GM18507 (cell line): ENCODE results near the gene SOWAHC.
"Not testable (repeated sequence)": the region's sequence is repeated elsewhere in the genome, so short reads cannot be mapped to it uniquely, and the experiment has no call there.

Source experiments
- DNase-seq: peaks from one replicate; pipeline ENCODE4 v3.0.0; 2011; ENCODE audit warnings: low read depth; ENCODE audit not compliant: insufficient read length; ENCODE audit errors: extremely low spot score
- FAIRE-seq: peaks from 2 replicates; lab custom pipeline; 2011; peaks lifted over from hg19 to GRCh38; lab: Jason Lieb, UNC

The SOWAHC gene

DNA sequence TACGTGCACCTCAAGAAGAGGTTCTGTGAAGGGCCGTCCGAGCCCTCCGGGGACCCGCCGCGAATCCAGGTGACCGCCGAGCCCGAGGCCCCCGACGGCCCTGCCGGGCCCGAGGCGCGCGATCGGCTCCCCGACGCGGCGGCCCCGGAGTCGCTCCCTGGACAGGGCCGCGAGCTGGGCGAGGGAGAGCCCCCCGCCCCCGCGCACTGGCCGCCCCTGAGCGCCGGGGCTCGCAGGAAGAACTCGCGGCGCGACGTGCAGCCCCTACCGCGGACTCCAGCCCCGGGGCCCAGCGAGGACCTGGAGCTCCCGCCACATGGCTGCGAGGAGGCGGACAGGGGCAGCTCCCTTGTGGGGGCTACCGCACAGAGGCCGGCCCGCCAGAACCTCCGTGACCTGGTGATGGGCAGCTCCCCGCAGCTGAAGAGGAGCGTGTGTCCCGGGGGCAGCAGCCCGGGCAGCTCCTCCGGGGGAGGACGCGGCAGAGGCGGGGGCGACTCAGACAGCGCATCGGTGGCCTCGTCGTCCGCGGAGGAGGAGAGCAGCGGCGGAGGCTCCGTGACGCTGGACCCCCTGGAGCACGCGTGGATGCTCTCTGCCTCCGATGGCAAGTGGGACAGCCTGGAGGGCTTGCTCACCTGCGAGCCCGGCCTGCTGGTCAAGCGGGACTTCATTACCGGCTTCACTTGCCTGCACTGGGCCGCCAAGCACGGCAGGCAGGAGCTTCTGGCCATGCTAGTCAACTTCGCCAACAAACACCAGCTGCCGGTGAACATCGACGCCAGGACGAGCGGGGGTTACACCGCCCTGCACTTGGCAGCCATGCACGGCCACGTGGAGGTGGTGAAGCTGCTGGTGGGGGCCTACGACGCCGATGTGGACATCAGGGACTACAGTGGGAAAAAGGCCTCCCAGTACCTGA is 812 bp downstream of the SOWAHC start:
- DNase-seq (no peak), FAIRE-seq (no peak)

DNA sequence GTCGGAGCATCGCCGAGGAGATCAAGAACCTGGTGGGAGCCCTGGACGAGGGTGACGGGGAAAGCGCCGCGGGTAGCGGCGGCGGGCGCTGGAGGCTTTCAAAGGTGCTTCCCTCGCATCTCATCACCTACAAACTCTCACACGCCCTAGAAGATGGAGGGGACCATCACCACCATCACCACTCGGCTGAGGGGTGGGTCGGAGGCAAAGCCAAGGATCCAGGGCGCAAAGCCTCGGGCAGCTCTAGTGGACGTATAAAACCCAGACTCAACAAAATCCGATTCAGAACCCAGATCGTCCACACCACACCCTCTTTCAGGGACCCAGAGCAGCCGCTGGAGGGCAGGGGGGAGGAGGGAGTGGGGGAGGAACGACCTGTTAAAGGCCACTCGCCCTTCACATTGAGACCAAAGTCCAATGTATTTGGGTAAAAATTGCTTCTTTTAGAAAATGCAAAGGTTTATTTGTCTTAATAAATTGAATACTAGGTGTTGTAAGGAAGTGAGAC is 1.5 kb downstream of the SOWAHC start:
- DNase-seq (no peak), FAIRE-seq (no peak)

DNA sequence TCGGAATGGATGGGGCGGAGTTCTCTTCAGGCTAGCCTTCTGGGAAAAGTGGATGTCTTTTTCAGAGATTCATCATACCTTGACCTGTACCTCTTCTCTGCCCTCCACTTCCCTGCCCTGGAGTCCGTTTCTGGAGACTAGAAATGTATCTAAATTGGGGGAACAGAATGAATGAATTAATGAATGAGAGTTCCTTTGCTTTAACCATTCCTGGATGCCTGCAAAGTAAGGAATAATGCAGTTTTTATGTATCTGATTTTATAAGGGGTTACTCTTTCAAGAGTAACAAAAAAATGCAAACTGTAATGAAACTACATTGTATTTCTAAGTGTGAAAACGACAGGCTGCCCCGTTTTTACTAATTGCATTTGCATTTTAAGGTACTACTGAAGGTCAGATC is 2.0 kb downstream of the SOWAHC start:
- FAIRE-seq (no peak), DNase-seq (no peak)

DNA sequence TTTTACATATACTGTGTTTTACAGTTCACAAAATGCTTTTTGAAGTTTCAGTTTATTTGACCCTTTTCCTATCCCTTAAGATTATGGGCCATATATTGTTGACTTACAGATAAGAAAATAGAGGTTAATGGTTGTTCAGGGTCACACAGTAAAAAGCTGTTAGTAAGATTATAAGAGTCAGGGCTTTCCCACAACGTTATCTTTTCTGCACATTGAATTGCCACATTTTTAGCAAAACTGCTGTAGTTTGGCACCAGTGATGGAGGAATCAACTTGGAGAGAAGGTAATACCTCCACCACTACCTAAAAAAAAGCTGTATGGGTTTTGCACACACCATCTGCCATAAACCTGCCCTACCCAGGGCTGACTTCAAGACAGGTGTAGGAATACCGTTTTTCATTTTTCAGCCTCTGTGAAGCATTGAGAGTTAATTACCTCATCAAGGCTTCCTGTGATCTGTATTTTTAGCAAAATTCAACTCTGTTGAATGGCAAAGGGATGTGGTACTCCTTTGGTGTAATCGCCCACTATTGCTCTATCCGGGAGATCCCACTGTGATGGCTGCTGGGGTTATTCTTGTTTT is 5.0 kb downstream of the SOWAHC start:
- no peak for DNase-seq
- FAIRE-seq = no peak

DNA sequence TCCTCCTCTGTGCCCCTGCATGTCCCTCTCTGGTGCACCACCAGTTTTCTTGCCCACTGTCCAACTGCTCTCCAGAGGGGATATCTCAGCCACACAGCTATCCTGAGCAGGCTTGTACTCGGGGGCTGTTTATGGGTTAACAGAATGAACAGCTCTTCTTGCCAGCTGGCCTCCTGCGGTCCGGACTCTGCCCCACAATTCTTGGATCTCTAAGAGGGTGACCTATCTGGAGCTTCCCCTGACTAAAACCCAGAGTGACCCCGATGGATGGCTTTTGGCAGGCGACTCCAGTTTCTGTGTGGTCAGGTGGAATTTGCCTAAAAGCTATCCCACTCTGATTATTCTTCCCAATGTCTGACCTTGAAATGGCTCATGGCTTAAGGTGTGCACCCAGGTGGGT is 9.1 kb downstream of the SOWAHC start:
- no peak for DNase-seq
- FAIRE-seq = no peak

DNA sequence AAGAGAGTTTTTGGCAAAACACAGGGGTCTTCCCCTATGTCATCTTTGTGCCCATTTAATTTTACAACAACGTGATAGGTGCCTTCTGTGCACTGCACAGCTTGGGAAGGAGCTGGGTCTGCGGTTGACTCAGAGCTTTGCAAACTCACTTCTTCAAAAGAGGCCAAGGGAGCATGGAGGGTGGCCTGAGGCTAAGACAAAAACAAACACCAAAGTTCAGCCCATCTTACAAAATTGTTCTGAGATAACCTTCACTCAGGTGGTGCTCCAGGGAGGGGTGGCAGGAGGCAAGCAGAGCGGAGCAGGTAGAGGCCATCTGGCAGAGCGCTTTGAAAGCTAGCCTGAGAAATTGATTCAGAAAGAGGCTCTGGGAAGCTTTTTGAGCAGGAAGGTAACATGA is 9.8 kb downstream of the SOWAHC start:
- DNase-seq = no peak
- no peak for FAIRE-seq

DNA sequence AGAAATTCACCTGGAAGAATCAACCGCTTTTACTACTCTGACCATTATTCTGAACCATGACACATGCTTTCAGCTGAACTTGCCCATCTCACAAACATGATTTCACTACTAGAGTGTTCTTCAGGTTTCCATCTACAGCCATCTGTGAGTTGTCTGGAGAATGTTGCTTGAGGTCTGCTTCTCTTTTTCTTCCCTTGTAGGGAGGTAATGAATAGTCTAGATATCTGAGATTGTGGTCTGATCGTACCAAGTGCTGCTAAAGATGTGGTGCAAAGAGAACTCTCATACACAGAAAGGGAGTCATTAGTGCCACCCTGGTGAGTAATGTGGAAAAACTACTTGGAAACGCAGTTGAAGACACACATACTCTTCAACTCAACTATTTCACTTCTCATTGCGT is 10.2 kb downstream of the SOWAHC start:
- no peak for DNase-seq
- no peak for FAIRE-seq

DNA sequence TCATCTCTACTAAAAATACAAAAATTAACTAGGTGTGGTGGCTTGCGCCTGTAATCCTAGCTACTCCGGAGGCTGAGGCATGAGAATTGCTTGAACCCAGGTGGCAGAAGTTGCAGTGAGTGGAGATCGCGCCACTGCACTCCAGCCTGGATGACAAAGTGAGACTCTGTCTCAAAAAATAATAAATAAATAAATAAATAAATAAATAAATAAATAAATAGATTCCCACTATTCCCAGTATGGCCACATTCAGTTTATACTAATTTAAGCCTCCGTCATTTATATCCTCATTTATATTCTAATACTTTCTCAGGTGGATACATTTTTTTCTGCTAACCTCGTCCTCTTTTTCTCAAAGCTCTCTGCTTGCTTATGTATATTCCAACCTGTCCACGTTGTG is 14.2 kb downstream of the SOWAHC start:
- DNase-seq, FAIRE-seq: not testable (repeated sequence)

DNA sequence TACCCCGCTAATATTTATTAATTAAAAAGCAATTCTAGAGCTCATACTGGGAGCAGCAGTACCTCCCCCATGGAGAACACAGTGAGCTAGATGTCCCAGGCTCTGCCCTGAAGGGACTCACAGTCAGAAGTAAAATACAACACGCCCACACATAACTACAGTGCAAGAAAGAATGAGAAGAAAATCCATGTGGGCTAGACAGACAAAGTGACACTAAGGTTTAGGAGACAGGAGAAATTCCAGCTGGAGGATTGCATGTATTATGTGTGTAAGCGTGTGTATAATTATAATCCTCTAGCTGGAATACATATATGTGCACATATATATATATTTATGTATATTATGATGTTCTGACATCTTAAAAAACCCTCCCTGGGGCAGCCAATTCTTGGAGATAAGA is 15.7 kb downstream of the SOWAHC start:
- DNase-seq (no peak), FAIRE-seq (no peak)

DNA sequence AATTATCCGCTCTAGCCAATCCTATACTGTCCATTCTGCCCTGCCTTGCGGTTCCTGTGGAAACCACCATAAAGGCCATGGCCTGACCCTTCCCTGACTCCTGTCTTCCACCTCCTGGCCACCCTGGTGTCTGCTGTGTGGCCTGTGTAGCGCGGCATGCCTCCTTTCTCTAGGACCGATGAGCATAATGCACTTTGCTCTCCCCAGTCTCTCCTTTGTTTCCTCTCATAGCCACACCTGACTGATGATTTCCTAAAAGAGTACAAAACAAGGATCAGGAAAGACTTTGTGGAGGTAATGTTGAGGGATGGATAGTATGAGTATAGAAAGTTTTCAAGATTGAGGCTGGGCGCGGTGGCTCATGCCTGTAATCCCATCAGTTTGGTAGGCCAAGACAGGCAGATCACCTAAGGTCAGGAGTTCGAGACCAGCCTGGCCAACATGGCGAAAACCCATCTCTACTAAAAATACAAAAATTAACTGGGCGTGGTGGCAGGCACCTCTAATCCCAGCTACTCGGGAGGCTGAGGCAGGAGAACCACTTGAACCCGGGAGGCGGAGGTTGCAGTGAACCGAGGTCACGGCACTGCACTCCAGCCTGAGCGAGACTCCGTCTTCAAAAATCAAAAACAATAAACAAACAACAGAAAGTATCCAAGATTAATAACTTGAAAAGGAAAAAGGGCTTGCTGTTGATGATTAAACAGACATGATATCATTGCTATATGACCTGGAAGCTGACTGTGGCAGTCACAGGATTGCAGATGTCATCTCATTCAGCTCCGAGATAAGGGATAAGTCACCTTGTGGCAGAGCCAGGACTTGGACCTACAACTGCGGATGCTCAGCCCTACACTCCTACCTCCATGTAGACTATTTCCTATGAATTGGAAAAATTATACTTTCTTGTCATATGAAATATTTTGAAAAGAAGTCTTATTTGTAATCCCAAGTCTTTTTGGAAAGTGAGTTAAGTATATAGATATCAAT is 16.6 kb downstream of the SOWAHC start:
- no peak for FAIRE-seq
- DNase-seq = no peak

DNA sequence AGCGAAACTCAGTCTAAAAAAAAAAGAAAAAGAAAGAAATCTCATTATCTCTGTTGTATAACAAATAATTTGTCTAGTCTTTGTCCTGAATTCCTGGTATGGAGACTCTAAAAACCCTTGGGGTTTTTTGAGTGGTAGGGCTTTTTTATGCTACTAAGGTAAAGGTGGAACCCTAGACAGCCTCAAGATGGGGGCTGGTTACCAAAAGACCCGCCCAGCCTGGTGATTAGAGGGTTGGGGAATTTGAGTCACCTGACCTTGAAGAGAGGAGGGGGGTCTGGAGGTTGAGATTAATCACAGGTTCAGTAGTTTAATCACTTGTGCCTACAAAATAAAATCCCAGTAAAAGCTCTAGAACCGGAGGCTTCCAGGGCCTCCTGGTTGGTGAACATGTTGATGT is 17.6 kb downstream of the SOWAHC start:
- no peak for DNase-seq
- FAIRE-seq = no peak

DNA sequence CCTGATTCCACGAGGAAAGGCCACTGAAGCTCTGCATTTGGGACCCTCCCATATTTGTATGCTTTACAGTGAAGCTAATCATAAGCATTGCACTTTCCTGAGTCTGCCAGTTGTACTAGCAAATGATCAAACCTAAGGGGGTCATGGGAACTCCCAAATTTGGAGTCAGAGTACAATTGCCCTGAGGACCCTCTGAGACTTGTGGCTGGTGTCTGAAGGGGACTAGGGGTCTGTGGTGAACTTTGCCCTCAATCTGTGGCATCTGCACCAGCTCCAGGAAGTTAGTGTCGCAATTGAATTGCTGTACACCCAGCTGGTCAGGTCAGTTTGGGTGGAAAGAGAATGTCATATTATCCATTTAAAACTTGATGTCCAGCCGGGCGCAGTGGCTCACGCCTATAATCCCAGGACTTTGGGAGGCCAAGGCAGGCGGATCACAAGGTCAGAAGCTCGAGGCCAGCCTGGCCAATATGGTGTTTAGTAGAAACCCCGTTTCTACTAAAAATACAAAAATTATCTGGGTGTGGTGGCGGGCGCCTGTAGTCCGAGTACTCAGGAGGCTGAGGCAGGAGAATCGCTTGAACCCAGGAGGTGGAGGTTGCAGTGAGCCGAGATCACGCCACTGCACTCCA is 18.1 kb downstream of the SOWAHC start:
- FAIRE-seq (no peak), DNase-seq (no peak)

DNA sequence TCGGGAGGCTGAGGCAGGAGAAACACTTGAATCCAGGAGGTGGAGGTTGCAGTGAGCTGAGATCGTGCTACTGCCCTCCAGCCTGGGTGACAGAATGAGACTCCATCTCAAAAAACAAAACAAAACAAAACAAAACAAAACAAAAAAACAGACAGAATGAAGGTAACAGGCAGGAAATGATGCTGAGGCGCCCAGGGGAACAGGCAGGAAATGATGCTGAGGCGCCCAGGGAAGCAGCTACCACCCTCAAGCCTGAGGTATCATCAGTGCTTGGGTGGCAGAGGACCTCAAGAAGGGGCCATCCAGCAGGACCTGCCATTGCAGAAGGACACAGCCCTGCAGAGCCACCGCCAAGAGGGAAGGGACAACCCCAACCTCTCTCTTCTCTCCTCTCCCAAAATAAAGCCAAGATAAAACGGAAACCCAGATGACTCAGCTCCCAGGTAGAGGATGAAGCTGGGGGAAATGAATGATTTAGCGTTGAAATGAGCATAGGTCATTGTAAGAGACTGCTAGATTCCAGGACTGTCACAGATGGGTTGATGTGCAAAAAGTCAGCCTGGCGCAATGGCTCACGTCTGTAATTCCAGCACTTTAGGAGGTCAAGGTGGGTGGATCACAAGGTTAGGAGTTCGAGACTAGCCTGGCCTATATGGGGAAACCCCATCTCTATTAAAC is 19.3 kb downstream of the SOWAHC start:
- DNase-seq = no peak
- FAIRE-seq = no peak

DNA sequence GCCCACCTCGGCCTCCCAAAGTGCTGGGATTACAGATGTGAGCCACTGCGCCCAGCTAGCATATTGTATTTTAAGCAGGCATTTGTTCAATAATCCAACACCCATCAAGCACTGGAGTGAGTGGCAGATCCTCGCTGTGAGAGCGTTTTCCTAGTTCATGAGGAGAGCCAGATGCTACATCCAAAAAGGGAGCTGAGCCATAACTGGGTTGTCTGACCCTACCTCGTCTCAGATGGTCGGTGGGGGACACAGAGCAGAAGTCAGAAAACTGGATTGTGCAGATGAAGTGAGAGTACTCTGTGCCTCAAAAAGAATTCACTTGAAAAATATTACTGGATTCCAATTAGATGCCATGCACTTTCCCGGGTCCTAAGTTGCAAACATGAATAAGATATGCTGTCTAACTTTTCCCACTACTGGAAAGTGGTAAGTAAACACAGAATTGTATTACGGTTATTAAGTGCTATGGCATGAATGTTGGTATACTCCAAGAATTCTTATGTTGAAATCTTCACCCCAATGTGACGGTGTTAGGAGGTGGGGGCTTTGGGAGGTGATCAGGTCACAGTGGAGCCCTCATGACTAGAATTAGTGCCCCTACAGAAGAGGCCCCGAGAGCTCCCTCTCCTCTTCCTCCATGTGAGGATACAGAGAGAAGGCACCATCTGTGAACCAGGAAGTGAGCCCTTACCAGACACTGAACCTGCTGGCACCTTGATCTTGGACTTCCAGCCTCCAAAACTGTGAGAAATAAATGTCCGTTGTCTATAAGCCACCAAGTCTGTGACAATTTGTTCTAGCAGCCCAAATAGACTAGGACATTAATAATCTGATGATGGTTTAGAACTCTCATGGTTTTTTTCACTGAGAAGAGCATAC is 21.5 kb downstream of the SOWAHC start:
- FAIRE-seq (no peak), DNase-seq (no peak)

DNA sequence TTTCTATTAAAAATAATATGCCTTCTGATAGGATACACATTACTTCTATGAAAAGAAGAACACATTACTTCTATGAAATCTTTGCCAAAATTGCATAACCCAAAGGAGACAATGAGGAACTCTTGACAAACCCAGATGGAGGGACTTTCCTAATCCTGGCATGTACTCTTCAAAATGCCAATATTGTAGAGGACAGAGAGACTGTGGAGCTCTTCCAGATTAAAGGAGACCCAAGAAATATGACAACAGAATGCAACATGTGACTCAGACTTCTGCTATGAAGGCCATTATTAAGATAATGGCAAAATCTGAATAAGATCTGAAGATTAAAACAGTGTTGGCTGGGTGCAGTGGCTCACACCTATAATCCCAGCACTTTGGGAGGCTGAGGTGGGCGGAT is 22.2 kb downstream of the SOWAHC start:
- DNase-seq = no peak
- no peak for FAIRE-seq

DNA sequence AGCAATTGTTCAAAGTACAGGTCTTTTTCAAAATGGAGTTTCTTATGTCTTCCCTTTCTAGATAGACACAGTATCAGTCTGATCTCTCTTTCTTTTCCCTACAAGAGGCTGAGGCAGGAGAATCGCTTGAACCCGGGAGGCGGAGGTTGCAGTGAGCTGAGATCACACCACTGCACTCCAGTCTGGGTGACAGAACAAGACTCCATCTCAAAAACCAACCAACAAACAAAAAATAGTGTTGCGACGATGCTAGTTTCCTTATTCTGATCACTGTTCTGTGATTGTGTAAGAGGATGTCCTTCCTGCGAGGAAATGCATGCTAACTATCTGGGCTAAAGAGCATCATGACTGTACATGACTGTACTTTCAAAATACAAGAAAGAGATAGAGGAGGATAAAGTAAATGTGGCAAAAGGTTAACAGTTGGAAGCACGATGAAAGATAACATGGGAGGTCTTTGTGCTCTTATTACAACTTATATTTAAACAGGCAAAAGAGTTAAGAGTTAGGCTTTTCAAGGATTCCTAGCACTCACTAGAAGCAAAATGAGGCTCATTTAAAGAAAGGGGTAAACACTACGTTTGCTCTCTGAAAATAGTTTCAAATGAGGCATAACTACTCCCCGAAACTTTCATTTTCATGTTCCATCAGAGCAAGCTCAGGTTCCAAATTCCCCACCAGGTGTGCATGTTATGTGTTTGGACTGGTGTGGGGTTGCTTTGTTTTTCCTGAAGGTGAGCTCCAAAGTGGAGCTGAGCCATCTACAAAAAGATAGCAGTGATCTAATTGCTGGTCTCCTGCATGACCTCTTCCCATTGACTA is 23.8 kb downstream of the SOWAHC start:
- peak; percentile 75 for FAIRE-seq

DNA sequence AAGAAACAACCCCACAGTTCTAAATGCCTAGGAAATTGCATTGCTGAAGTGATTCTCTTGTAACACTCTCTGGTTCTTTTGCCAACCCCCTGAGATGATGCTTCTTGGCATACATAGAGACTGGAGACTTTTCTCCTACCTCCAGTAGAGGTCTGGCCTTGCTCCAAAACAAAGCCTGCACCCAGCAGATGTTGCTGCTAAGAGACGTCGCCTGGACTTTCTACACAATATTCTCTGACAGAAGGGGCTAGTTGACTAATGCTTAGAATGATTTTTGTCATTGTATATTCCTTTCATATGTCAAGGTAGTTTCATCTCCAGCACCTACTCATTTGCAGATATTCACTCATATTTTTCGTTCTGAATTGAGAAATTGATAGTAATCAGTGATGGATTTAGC is 24.6 kb downstream of the SOWAHC start:
- DNase-seq (no peak), FAIRE-seq (peak; percentile 53)

More for the DNA sequence above, 23.8 kb downstream of the SOWAHC start:
- no peak for DNase-seq
